CD14-positive monocyte (primary cell): ENCODE results near the gene GOLGA8A. TPM values are rescaled to one million over a fixed set of nuclear protein-coding genes. Genes with fewer than 3 reads are reported as not detected.

ENCODE experiments used
- DNase-seq, 3 donors: peaks; one replicate each; pipeline ENCODE4 v3.0.0-alpha.2; 2011 to 2022
- H2AFZ ChIP-seq: 2 replicates; pipeline ENCODE4 v1.6.0; 2012; ENCODE audit warnings: mild to moderate bottlenecking, low read depth, low read length, inconsistent platforms; ENCODE audit not compliant: insufficient read depth, poor library complexity, severe bottlenecking
- H3K27ac ChIP-seq, 2 donors: 1 replicate in 1 of 2; 2 replicates in 1 of 2; pipeline ENCODE4 v1.5.1; 2012 to 2013; ENCODE audit warnings: low read length in 2 of 2, control low read depth in 1 of 2, inconsistent platforms in 1 of 2, low read depth in 1 of 2, mild to moderate bottlenecking in 1 of 2
- H3K27me3 ChIP-seq, 2 donors: one replicate each; pipeline versions ENCODE4 v1.6.0 to v1.6.1; 2011 to 2013; ENCODE audit warnings: low read length in 2 of 2; ENCODE audit not compliant: control insufficient read depth in 2 of 2, insufficient read depth in 2 of 2
- H3K36me3 ChIP-seq, 2 donors: replicated peaks in 1 of 2; 1 replicate in 1 of 2; 2 replicates in 1 of 2; pipeline versions ENCODE4 v1.5.1 to v1.6.1; 2012 to 2013; ENCODE audit warnings: low read length in 2 of 2, control low read depth in 1 of 2, inconsistent platforms in 1 of 2, mild to moderate bottlenecking in 1 of 2; ENCODE audit not compliant: insufficient read depth in 2 of 2, control insufficient read depth in 1 of 2
- H3K4me1 ChIP-seq, 2 donors: 1 replicate in 1 of 2; 2 replicates in 1 of 2; pipeline versions ENCODE4 v1.5.1 to v1.6.1; 2012 to 2013; ENCODE audit warnings: low read length in 2 of 2, control low read depth in 1 of 2, inconsistent platforms in 1 of 2, mild to moderate bottlenecking in 1 of 2, moderate library complexity in 1 of 2; ENCODE audit not compliant: insufficient read depth in 2 of 2, control insufficient read depth in 1 of 2
- H3K4me2 ChIP-seq: replicated peaks from 2 replicates; pipeline ENCODE3; 2012; ENCODE audit warnings: low read length, moderate library complexity, mild to moderate bottlenecking; ENCODE audit not compliant: poor library complexity, severe bottlenecking; ENCODE audit errors: extremely low read depth
- H3K4me3 ChIP-seq, 3 experiments: fragments of 200-600 bp in 1 of 3; sonication (generic) in 1 of 3; replicated peaks in 1 of 3; 1 replicate in 2 of 3; 2 replicates in 1 of 3; pipeline ENCODE4 v1.5.1; 2011 to 2013; ENCODE audit warnings: low read length in 3 of 3, mild to moderate bottlenecking in 3 of 3, control low read depth in 2 of 3, low read depth in 2 of 3, inconsistent platforms in 1 of 3, moderate library complexity in 1 of 3
- H3K79me2 ChIP-seq: 2 replicates; pipeline ENCODE4 v1.6.0; 2012; ENCODE audit warnings: mild to moderate bottlenecking, control low read depth, inconsistent platforms, low read length, moderate library complexity; ENCODE audit not compliant: insufficient read depth
- H3K9ac ChIP-seq: 2 replicates; pipeline ENCODE4 v1.6.0; 2017; ENCODE audit warnings: low read length, mild to moderate bottlenecking; ENCODE audit not compliant: insufficient read depth, poor library complexity, severe bottlenecking
- H3K9me3 ChIP-seq, 2 donors: replicated peaks in 1 of 2; 1 replicate in 1 of 2; 2 replicates in 1 of 2; pipeline versions ENCODE4 v1.5.1 to v1.6.1; 2012 to 2013; ENCODE audit warnings: low read length in 2 of 2, control low read depth in 1 of 2; ENCODE audit not compliant: control insufficient read depth in 1 of 2, insufficient read depth in 1 of 2
- H4K20me1 ChIP-seq: 2 replicates; pipeline ENCODE4 v1.6.0; 2012; ENCODE audit warnings: mild to moderate bottlenecking, low read length, control low read depth, moderate library complexity; ENCODE audit not compliant: insufficient read depth
- H3K27ac Mint-ChIP-seq, 7 donors: one replicate each; pipeline ENCODE4 v1.8.0; 2020; ENCODE audit warnings: mild to moderate bottlenecking in 7 of 7, mixed read lengths in 7 of 7, moderate library complexity in 6 of 7, inconsistent platforms in 2 of 7
- H3K27me3 Mint-ChIP-seq, 3 donors: one replicate each; pipeline ENCODE4 v1.8.0; 2021 to 2022; ENCODE audit warnings: low read depth in 3 of 3, mild to moderate bottlenecking in 3 of 3, mixed read lengths in 3 of 3, moderate library complexity in 3 of 3, inconsistent platforms in 1 of 3
- H3K36me3 Mint-ChIP-seq, 2 donors: one replicate each; pipeline ENCODE4 v1.8.0; 2020; ENCODE audit warnings: mixed read lengths in 2 of 2, inconsistent platforms in 1 of 2, mild to moderate bottlenecking in 1 of 2
- H3K4me1 Mint-ChIP-seq: one replicate; pipeline ENCODE4 v1.8.0; 2020; ENCODE audit warnings: mild to moderate bottlenecking, mixed read lengths
- H3K4me3 Mint-ChIP-seq, 2 donors: one replicate each; pipeline ENCODE4 v1.8.0; 2020; ENCODE audit warnings: mild to moderate bottlenecking in 2 of 2, mixed read lengths in 2 of 2, moderate library complexity in 1 of 2
- H3K9me3 Mint-ChIP-seq, 7 donors: one replicate each; pipeline ENCODE4 v1.8.0; 2020 to 2022; ENCODE audit warnings: mixed read lengths in 7 of 7, mild to moderate bottlenecking in 6 of 7, moderate library complexity in 6 of 7, inconsistent platforms in 2 of 7
- WGBS: methylation state at CpG from one replicate; pipeline ENCODE4 v1.1.5; 2013; ENCODE audit warnings: missing lambda C conversion rate; ENCODE audit not compliant: insufficient coverage; 5-methylcytosine and 5-hydroxymethylcytosine counted together
- intact Hi-C, 2 donors: fragments of 100-400 bp; cut with micrococcal nuclease; formaldehyde crosslinking; loops; one replicate each; pipeline versions ENCODE4 v1.15.0 to v1.15.1; 2023
- polyA plus RNA-seq, 3 donors: library from polyadenylated mRNA; depleted of rRNA in 1 of 3; unstranded in 2 of 3; stranded (reverse) in 1 of 3; fragments of 300-500 nt in 2 of 3; fragments of >200 nt in 1 of 3; fragmentation: Illumina TruSeq in 2 of 3; gene quantifications; 1 replicate in 2 of 3; 2 replicates in 1 of 3; pipeline ENCODE4 v1.2.3, GENCODE V29; 2012 to 2021
- TF ChIP-seq, protein P1 (sequence below): fragments of 200-600 bp; IDR thresholded peaks from one replicate; pipeline ENCODE4 v1.8.0; 2022; ENCODE audit warnings: antibody characterized with exemption, mild to moderate bottlenecking

GOLGA8A gene
- polyA plus RNA-seq, 3 donors = 0.03 to 14.8 TPM; not detected in 1

DNA sequence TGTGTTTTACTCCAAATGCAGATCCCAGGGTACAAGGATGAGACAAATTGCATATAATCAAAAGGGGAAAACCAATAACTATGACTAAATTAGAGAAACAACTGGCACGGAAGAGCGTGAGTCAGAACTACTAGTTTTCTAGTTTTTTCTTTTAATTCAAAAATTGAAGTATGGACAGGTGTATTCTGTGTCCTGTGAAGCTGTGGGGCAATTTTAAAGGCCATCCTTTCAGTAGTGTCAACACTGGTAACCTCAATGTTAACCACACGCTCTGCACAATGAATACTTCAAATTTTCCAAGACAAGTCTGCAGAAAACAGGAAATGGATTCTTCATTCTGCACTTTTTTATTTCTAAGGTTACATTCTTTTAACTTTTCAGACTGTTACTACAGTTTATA, 32.5 kb upstream of the GOLGA8A start:
- WGBS = 20% methylated on average over 1 of the region's 3 CpGs

DNA sequence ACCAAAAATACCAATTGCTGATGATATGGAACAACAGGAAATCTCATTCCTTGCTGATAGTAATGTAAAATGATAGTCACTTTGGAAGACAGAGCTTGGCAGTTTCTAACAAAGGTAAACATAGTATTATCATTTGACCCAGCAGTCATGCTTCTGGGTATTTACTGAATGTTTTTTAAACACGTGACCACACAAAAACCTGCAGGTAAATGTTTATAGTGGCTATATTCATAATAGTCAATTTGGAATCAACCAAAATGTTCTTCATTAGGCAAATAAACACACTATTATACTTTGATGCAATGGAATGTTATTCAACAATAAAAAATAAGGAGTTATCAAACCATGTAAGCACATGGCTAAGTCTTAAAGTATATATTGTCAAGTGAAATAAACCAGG, 24.1 kb upstream of the GOLGA8A start:
- H3K4me1 Mint-ChIP-seq = no peaks in the 10 kb centered on the region
- WGBS = no CpG with 5 or more reads among the region's 1 CpG
- Histone ChIP-seq H3K9ac (no peak overlapping the region), H3K4me1 (no peaks in the 10 kb centered on the region), H3K4me2 (no peak overlapping the region), H3K27me3 (no peaks in the 10 kb centered on the region), H3K9me3 (no peaks in the 10 kb centered on the region), H3K36me3 (no peaks in the 10 kb centered on the region), H4K20me1 (no peaks in the 10 kb centered on the region), H3K79me2 (no peaks in the 10 kb centered on the region), H3K4me3 (no peak overlapping the region), H3K27ac (no peak overlapping the region), H2AFZ (no peak overlapping the region)
- H3K36me3 Mint-ChIP-seq = no peaks in the 10 kb centered on the region
- DNase-seq = no peak
- intact Hi-C loops = no loop called here
- H3K4me3 Mint-ChIP-seq = no peak overlapping the region
- TF ChIP-seq, protein P1, sequence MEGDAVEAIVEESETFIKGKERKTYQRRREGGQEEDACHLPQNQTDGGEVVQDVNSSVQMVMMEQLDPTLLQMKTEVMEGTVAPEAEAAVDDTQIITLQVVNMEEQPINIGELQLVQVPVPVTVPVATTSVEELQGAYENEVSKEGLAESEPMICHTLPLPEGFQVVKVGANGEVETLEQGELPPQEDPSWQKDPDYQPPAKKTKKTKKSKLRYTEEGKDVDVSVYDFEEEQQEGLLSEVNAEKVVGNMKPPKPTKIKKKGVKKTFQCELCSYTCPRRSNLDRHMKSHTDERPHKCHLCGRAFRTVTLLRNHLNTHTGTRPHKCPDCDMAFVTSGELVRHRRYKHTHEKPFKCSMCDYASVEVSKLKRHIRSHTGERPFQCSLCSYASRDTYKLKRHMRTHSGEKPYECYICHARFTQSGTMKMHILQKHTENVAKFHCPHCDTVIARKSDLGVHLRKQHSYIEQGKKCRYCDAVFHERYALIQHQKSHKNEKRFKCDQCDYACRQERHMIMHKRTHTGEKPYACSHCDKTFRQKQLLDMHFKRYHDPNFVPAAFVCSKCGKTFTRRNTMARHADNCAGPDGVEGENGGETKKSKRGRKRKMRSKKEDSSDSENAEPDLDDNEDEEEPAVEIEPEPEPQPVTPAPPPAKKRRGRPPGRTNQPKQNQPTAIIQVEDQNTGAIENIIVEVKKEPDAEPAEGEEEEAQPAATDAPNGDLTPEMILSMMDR = no peak
- H3K27ac Mint-ChIP-seq = no peak overlapping the region
- peaks cover 0 to 5% (median 3%) of the 10 kb centered on the region in 3 donors for H3K27me3 Mint-ChIP-seq
- H3K9me3 Mint-ChIP-seq = peaks cover 0 to 4% (median 0%) of the 10 kb centered on the region in 7 donors

More for the DNA sequence above, 32.5 kb upstream of the GOLGA8A start:
- no peak for DNase-seq
- TF ChIP-seq, protein P1 = no peak
- Histone ChIP-seq H3K79me2 (no peaks in the 10 kb centered on the region), H3K4me2 (no peak overlapping the region), H3K9me3 (no peaks in the 10 kb centered on the region), H3K4me1 (no peaks in the 10 kb centered on the region), H2AFZ (no peak overlapping the region), H3K27me3 (no peaks in the 10 kb centered on the region), H3K36me3 (no peaks in the 10 kb centered on the region), H3K4me3 (no peak overlapping the region), H3K9ac (no peak overlapping the region), H4K20me1 (no peaks in the 10 kb centered on the region), H3K27ac (no peak overlapping the region)
- H3K36me3 Mint-ChIP-seq = no peaks in the 10 kb centered on the region
- H3K27me3 Mint-ChIP-seq = peaks cover 2 to 4% (median 2%) of the 10 kb centered on the region in 3 donors
- H3K4me3 Mint-ChIP-seq = no peak overlapping the region
- H3K9me3 Mint-ChIP-seq = peaks cover 0 to 2% (median 0%) of the 10 kb centered on the region in 7 donors
- intact Hi-C loops = no loop called here
- H3K27ac Mint-ChIP-seq = no peak overlapping the region
- no peaks in the 10 kb centered on the region for H3K4me1 Mint-ChIP-seq
